ENCODE results near the gene OR3A2. TPM values are rescaled to one million over a fixed set of nuclear protein-coding genes. Genes with fewer than 3 reads are reported as not detected.
"Not testable (repeated sequence)": the region's sequence is repeated elsewhere in the genome, so short reads cannot be mapped to it uniquely, and the experiment has no call there.

Gene OR3A2
- total RNA-seq, 1 donor from 2014 or later: 0.31 TPM

- no peak for DNase-seq
Observed at GRCh38 chr17:3282901-3283300, 103.2 kb downstream of the OR3A2 start.

- no peak for DNase-seq
Observed at GRCh38 chr17:3276126-3276525, 110.0 kb downstream of the OR3A2 start.

- no peak for DNase-seq
Observed at GRCh38 chr17:3271072-3271848, 114.8 kb downstream of the OR3A2 start.

- DNase-seq: no peak
Observed at GRCh38 chr17:3260600-3260999, 125.5 kb downstream of the OR3A2 start.

GRCh38 chr17:3260163-3260562, 125.9 kb downstream of the OR3A2 start:
- no peak for DNase-seq

- no peak for DNase-seq
Observed at GRCh38 chr17:3256575-3256974, 129.5 kb downstream of the OR3A2 start.

GRCh38 chr17:3249013-3249412, 137.1 kb downstream of the OR3A2 start:
- not testable (repeated sequence) for DNase-seq

- not testable (repeated sequence) for DNase-seq
Observed at GRCh38 chr17:3244841-3245240, 141.3 kb downstream of the OR3A2 start.

- not testable (repeated sequence) for DNase-seq
Observed at GRCh38 chr17:3241044-3241443, 145.1 kb downstream of the OR3A2 start.

GRCh38 chr17:3238685-3239084, 147.4 kb downstream of the OR3A2 start:
- not testable (repeated sequence) for DNase-seq

GRCh38 chr17:3232300-3232699, 153.8 kb downstream of the OR3A2 start:
- DNase-seq: not testable (repeated sequence)

Small RNAs within 50 kb of the gene (small RNA-seq; reads per million reads assigned to genes)
- gene OR1AC1P (ENCODE audit: low replicate concordance): not detected

Other genes with a start within 250 kb of the OR3A2 start
- not detected for gene OR1A2, start 188.8 kb downstream of the OR3A2 start, total RNA-seq
- not detected for gene OR1A1, start 178.6 kb downstream of the OR3A2 start, total RNA-seq
- gene OR3A1, start 87.9 kb downstream of the OR3A2 start, total RNA-seq: 0.72 TPM
- not detected for gene OR1E1, start 12.1 kb upstream of the OR3A2 start, total RNA-seq
- not detected for gene OR3A3, start 25.1 kb upstream of the OR3A2 start, total RNA-seq
- not detected for gene OR1E2, start 47.5 kb upstream of the OR3A2 start, total RNA-seq
- gene SPATA22, start 85.5 kb upstream of the OR3A2 start, total RNA-seq: not detected
- 4.4 TPM for gene ASPA, start 89.7 kb upstream of the OR3A2 start, total RNA-seq
- 1.8 TPM for gene TRPV3, start 171.5 kb upstream of the OR3A2 start, total RNA-seq
- 8.2 TPM for gene TRPV1, start 223.1 kb upstream of the OR3A2 start, total RNA-seq
- gene SHPK, start 249.9 kb upstream of the OR3A2 start, total RNA-seq: 15.3 TPM